RWPE1 (cell line): Measurements from ENCODE around the gene HCN4.
"Not testable (repeated sequence)": the region's sequence is repeated elsewhere in the genome, so short reads cannot be mapped to it uniquely, and the experiment has no call there.

Experiments
- CTCF ChIA-PET: fragments of 350-600 bp; sonication (Branson Sonifier 250); formaldehyde crosslinking; extraction: SDS; loops from one replicate; lab custom pipeline; 2021; lab: Yijun Ruan, JAX
- POLR2A ChIA-PET: fragments of 400-600 bp; formaldehyde crosslinking; extraction: SDS; loops from one replicate; lab custom pipeline; 2020; ENCODE audit warnings: antibody characterized with exemption; ENCODE audit not compliant: low non-redundant PET; lab: Yijun Ruan, JAX
- DNase-seq: peaks from one replicate; pipeline ENCODE4 v3.0.0; 2012; ENCODE audit warnings: low spot score
- H3K27ac ChIP-seq: fragments of 450-650 bp; 2 replicates; pipeline ENCODE4 v1.5.1; 2017
- TF ChIP-seq, protein P1 (sequence below): fragments of 450-650 bp; conservative IDR thresholded peaks from 2 replicates; pipeline ENCODE4 v1.5.1; 2017; ENCODE audit warnings: low read depth, mild to moderate bottlenecking

HCN4 gene

DNA sequence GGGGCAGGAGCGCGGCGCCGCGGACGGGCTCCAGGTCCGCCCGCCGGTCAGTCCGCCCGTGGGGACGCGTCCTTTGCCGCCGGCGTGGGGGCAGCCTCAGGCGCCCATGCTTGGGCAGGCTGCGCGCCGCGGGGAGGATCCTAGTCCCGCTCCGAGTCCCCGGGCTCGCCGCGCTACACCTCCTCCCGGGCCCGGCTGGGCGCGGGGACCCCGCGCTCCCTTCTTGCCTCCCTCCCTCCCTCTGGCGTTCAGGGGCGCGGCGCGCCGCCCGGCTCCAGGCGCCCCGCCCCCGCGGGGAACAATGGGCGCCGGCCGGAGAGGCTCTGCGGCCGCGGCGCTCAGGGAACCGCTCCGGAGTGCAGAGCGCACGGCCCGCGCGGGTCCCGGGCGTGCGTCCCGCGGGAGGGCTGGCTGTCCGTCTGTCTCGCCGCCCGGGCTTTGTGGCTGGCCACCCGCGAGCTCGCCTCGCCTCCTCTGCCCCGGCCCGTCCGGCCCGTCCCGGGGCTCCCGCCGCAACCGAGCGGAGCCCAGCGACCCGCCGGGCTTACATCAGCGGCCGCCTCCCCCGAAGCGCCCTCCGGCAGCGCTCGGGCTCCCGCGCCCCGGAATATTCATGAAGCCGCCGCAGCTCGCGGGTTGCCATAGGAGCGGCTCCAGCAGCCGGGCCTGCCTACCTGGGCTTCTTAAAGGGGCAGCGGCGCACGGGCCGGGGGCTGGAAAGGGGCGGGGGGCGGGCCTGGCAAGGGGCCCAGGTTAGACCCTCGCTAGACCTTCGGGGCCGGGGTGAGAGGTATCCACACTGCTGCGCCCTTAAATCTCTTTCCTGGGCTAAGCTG, at the start of gene HCN4:
HCN4 (minus strand) TSS at position 658 of the 836 bp plus-strand sequence. CDS start 688 bp downstream, outside the sequence.
- TF ChIP-seq, protein P1, sequence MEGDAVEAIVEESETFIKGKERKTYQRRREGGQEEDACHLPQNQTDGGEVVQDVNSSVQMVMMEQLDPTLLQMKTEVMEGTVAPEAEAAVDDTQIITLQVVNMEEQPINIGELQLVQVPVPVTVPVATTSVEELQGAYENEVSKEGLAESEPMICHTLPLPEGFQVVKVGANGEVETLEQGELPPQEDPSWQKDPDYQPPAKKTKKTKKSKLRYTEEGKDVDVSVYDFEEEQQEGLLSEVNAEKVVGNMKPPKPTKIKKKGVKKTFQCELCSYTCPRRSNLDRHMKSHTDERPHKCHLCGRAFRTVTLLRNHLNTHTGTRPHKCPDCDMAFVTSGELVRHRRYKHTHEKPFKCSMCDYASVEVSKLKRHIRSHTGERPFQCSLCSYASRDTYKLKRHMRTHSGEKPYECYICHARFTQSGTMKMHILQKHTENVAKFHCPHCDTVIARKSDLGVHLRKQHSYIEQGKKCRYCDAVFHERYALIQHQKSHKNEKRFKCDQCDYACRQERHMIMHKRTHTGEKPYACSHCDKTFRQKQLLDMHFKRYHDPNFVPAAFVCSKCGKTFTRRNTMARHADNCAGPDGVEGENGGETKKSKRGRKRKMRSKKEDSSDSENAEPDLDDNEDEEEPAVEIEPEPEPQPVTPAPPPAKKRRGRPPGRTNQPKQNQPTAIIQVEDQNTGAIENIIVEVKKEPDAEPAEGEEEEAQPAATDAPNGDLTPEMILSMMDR = no peak
- DNase-seq = no peak
- ChIA-PET CTCF (interaction anchor here (0.7 to 1.0 kb wide), 4 partner anchors 11 to 1171 kb away, joined by 3 read pairs; partner anchors contain the start of gene GRAMD2A), POLR2A (no interaction called here)
- H3K27ac ChIP-seq = no peak within 1 kb of the TSS

DNA sequence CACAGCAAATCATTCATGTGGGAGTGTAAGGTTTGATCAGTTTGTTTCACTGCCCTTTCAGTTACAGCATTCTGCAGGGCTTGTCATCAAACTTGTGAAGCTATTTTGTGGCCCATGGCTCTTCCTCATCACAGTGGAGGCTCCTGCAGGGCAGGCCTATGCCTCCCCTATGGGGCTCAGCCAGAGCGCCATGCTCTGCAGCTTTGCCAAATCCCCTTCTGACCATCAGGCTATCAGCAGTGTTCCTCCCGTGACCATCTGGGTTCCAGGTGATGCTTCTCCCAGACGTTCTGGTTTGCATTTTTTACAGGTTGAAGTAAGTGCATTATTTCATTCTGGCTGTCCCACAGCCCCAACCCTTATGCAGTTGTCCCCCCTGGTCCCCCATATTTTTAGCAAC, 46.1 kb upstream of the HCN4 start:
- DNase-seq = no peak
- H3K27ac ChIP-seq = no peak overlapping the region
- POLR2A ChIA-PET = no interaction called here
- CTCF ChIA-PET = no interaction called here
- TF ChIP-seq, protein P1 = no peak

DNA sequence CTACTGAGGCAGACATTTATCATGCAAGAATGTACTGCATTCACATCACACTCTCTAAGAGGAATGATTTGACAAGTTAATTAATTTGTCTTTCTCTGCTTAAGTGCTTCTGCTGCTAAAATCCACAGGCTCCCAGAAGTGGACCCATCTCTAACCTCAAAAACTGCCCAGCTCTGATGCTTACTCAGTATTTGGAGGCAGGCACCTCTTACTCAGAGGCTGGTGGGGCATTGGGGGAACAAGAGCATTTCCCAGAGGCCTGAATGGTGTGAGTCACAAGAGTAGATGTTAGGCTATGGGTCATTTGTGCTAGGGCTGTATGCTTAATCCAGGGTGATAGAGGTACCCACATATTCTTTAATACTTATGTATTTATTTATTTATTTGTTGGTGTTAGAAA, 34.4 kb upstream of the HCN4 start:
- no peak overlapping the region for H3K27ac ChIP-seq
- DNase-seq = no peak
- POLR2A ChIA-PET = no interaction called here
- CTCF ChIA-PET = no interaction called here
- TF ChIP-seq, protein P1 = no peak

DNA sequence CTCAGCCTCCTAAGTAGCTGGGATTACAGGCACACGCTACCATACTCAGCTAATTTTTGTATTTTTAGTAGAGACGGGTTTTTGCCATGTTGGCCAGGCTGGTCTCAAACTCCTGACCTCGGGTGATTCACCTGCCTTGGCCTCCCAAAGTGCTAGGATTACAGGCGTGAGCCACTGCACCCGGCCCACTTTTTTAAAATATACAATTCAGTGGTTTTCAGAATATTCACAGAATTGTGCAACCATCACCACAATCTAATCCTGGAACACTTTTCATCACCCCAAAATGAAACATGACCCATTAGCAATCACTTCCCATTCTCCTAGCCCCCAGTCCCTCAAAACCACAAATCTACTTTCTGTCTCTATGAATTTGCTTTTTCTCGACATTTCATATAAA, 31.5 kb upstream of the HCN4 start:
- H3K27ac ChIP-seq, DNase-seq, POLR2A ChIA-PET: not testable (repeated sequence)
- CTCF ChIA-PET = interaction anchor here (0.6 kb wide), 2 partner anchors 21 to 101 kb away, joined by 3 to 4 read pairs; no protein-coding TSS in a partner anchor

GRCh38 chr15:73398861-73399260, 30.1 kb upstream of the HCN4 start:
- no peak for DNase-seq
- no peak overlapping the region for H3K27ac ChIP-seq
- ChIA-PET POLR2A (no interaction called here), CTCF (interaction anchor here (0.7 kb wide), 1 partner anchor 190 kb away, joined by 3 read pairs; no protein-coding TSS in a partner anchor)
- TF ChIP-seq, protein P1 = no peak

DNA sequence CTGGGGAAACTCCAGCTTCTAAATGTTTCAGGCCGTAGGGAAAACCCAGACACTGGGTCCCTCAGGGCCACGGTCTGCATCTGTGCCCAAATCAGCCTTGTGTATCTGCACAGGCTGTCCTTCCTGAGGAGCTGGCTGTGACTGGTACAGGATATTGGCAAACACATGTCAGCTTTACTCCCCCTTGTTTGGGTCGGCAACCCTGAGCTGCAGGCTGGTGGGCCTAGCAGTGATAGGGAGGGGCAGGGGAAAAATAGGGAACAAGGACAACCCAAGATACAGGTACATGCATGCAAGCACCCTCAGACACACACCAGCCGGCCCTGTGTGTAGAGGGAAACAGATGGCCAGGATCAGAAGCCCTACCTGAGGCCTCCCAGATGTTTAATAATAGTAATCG, 28.7 kb upstream of the HCN4 start:
- TF ChIP-seq, protein P1 = no peak
- ChIA-PET CTCF (interaction anchor here (0.6 kb wide), 1 partner anchor 1351 kb away, joined by 3 read pairs; the partner anchor contains the start of gene CYP1A2), POLR2A (no interaction called here)
- no peak overlapping the region for H3K27ac ChIP-seq
- no peak for DNase-seq

GRCh38 chr15:73395671-73396070, 26.9 kb upstream of the HCN4 start:
- no peak overlapping the region for H3K27ac ChIP-seq
- ChIA-PET CTCF (no interaction called here), POLR2A (no interaction called here)
- TF ChIP-seq, protein P1 = no peak
- no peak for DNase-seq
